ENCODE measurements around the gene CERS4.

- TF ChIP-seq EZH2 (IDR thresholded peaks at IDR 0.05; ENCODE audit: low read depth, unreplicated experiment) (no peak), CTCF (conservative IDR thresholded peaks at IDR 0.05; ENCODE audit: low read depth in 2 of 2) (no peak), POLR2AphosphoS5 (IDR thresholded peaks at IDR 0.05; ENCODE audit: low read depth) (no peak), EZH2phosphoT487 (IDR thresholded peaks at IDR 0.05; ENCODE audit: unreplicated experiment) (no peak), ZNF114 (CRISPR knock-in tag; IDR thresholded peaks at IDR 0.05) (no peak), REST (IDR thresholded peaks at IDR 0.05; ENCODE audit: unreplicated experiment) (no peak), CREB1 (CRISPR knock-in tag; IDR thresholded peaks at IDR 0.05; ENCODE audit: low read depth) (no peak), ZNF462 (CRISPR knock-in tag; IDR thresholded peaks at IDR 0.05) (no peak), NANOG (IDR thresholded peaks at IDR 0.05; ENCODE audit: borderline replicate concordance) (no peak), JUNB (IDR thresholded peaks at IDR 0.05; ENCODE audit: unreplicated experiment) (no peak), ETS1 (IDR thresholded peaks at IDR 0.05) (no peak), ZNF331 (CRISPR knock-in tag; IDR thresholded peaks at IDR 0.05; ENCODE audit: low read depth) (no peak), STAT1 (IDR thresholded peaks at IDR 0.05; ENCODE audit: unreplicated experiment) (no peak)
Measured at GRCh38 chr19:8251025-8251472, 41.9 kb downstream of the CERS4 start.
